Neural cell (in vitro differentiated cells): ENCODE results near the gene LHPP. TPM values are rescaled to one million over a fixed set of nuclear protein-coding genes. Genes with fewer than 3 reads are reported as not detected.

Experiments used
- H2AFZ ChIP-seq: fragments of 200-600, 300-800 bp; sonication (generic), shearing (Covaris generic); 2 replicates; pipeline ENCODE4 v1.6.0; 2014; ENCODE audit warnings: low read depth, mild to moderate bottlenecking, antibody characterized with exemption, low read length, moderate library complexity
- H3F3A ChIP-seq: fragments of 200-600 bp; shearing (Covaris generic); 2 replicates; pipeline ENCODE4 v1.6.1; 2016; ENCODE audit warnings: mild to moderate bottlenecking, moderate library complexity, mixed read lengths, antibody characterized with exemption, low read length; ENCODE audit not compliant: insufficient read depth, poor library complexity, severe bottlenecking
- H3K27ac ChIP-seq: fragments of 200-600, 300-800 bp; sonication (generic), shearing (Covaris generic); 2 replicates; pipeline ENCODE4 v1.5.1; 2014; ENCODE audit warnings: mild to moderate bottlenecking, low read length, moderate library complexity
- H3K27me3 ChIP-seq: fragments of 300-800, 200-600 bp; sonication (generic), shearing (Covaris generic); 2 replicates; pipeline ENCODE4 v1.6.0; 2014; ENCODE audit warnings: mild to moderate bottlenecking, low read depth, low read length, moderate library complexity; ENCODE audit not compliant: insufficient read depth
- H3K36me3 ChIP-seq: fragments of 300-800, 200-600 bp; sonication (generic), shearing (Covaris generic); 2 replicates; pipeline ENCODE4 v1.5.1; 2014; ENCODE audit warnings: mild to moderate bottlenecking, antibody characterized with exemption, low read length, moderate library complexity; ENCODE audit not compliant: insufficient read depth
- H3K4me2 ChIP-seq: fragments of 300-800, 200-600 bp; sonication (generic), shearing (Covaris generic); 2 replicates; pipeline ENCODE4 v1.6.0; 2014; ENCODE audit warnings: mild to moderate bottlenecking, low read length
- H3K4me3 ChIP-seq: fragments of 300-800, 200-600 bp; sonication (generic), shearing (Covaris generic); 2 replicates; pipeline ENCODE4 v1.5.1; 2014; ENCODE audit warnings: mild to moderate bottlenecking, low read length, moderate library complexity
- H3K79me2 ChIP-seq: fragments of 200-600 bp; shearing (Covaris generic); replicated peaks from 2 replicates; pipeline ENCODE4 v1.6.0; 2014; ENCODE audit warnings: mild to moderate bottlenecking, low read length, moderate library complexity; ENCODE audit not compliant: insufficient read depth
- H3K9ac ChIP-seq: fragments of 300-800, 200-600 bp; sonication (generic), shearing (Covaris generic); 2 replicates; pipeline ENCODE4 v1.6.1; 2016; ENCODE audit warnings: mild to moderate bottlenecking, low read length, mixed read lengths
- H3K9me2 ChIP-seq: fragments of 200-600 bp; shearing (Covaris generic); 2 replicates; pipeline ENCODE4 v1.6.1; 2016; ENCODE audit warnings: mild to moderate bottlenecking, low read length, mixed read lengths; ENCODE audit not compliant: insufficient read depth
- H3K9me3 ChIP-seq: fragments of 200-600, 300-800 bp; sonication (generic), shearing (Covaris generic); 2 replicates; pipeline ENCODE4 v1.6.1; 2016; ENCODE audit warnings: mild to moderate bottlenecking, mixed run types, low read length, moderate library complexity, mixed read lengths
- H4K20me1 ChIP-seq: fragments of 200-600 bp; shearing (Covaris generic); 2 replicates; pipeline ENCODE4 v1.6.1; 2016; ENCODE audit warnings: mild to moderate bottlenecking, mixed run types; ENCODE audit not compliant: insufficient read depth
- CTCF ChIP-seq: fragments of 450-650 bp; IDR thresholded peaks from 2 replicates; pipeline ENCODE4 v1.5.1; 2014; ENCODE audit warnings: antibody characterized with exemption, mild to moderate bottlenecking, moderate library complexity; ENCODE audit not compliant: poor library complexity, severe bottlenecking
- EP300 ChIP-seq: fragments of 450-650 bp; conservative IDR thresholded peaks from 2 replicates; pipeline ENCODE4 v1.6.1; 2014; ENCODE audit warnings: antibody characterized with exemption, mild to moderate bottlenecking, moderate library complexity; ENCODE audit not compliant: poor library complexity, severe bottlenecking
- EZH2 ChIP-seq: fragments of 200-600, 300-800 bp; shearing (Covaris generic), sonication (generic); IDR thresholded peaks from 2 replicates; pipeline ENCODE4 v1.6.1; 2014; ENCODE audit warnings: antibody characterized with exemption, low read length, borderline replicate concordance, mild to moderate bottlenecking; ENCODE audit not compliant: insufficient read depth, poor library complexity, severe bottlenecking
- MXI1 ChIP-seq: fragments of 450-650 bp; conservative IDR thresholded peaks from 2 replicates; pipeline ENCODE4 v1.6.1; 2014; ENCODE audit warnings: antibody characterized with exemption, mild to moderate bottlenecking; ENCODE audit not compliant: poor library complexity, severe bottlenecking
- POLR2AphosphoS5 ChIP-seq: IDR thresholded peaks from 2 replicates; pipeline ENCODE4 v1.6.1; 2012
- RAD21 ChIP-seq: fragments of 450-650 bp; conservative IDR thresholded peaks from 2 replicates; pipeline ENCODE4 v1.6.1; 2014; ENCODE audit warnings: antibody characterized with exemption, mild to moderate bottlenecking, moderate library complexity
- REST ChIP-seq: IDR thresholded peaks from 2 replicates; pipeline ENCODE4 v1.6.1; 2012; ENCODE audit warnings: borderline replicate concordance
- SMC3 ChIP-seq: fragments of 450-650 bp; conservative IDR thresholded peaks from 2 replicates; pipeline ENCODE4 v1.6.1; 2014; ENCODE audit warnings: antibody characterized with exemption, mild to moderate bottlenecking, moderate library complexity; ENCODE audit not compliant: poor library complexity
- TAF1 ChIP-seq: IDR thresholded peaks from 2 replicates; pipeline ENCODE4 v1.6.1; 2012; ENCODE audit warnings: low read depth
- polyA plus RNA-seq: library from polyadenylated mRNA; depleted of rRNA; stranded (reverse); fragments of >200 nt; gene quantifications from 2 replicates; pipeline ENCODE4 v1.2.3, GENCODE V29; 2014

LHPP gene
- polyA plus RNA-seq, 1 donor from 2014 or later = 16.0 TPM

GRCh38 chr10:124660404-124661125 lies 198.9 kb downstream of the LHPP start:
- no peaks in the 10 kb centered on the region for H3F3A ChIP-seq
- H3K27ac ChIP-seq = no peak overlapping the region
- H4K20me1 ChIP-seq = no peaks in the 10 kb centered on the region
- H3K9me2 ChIP-seq = no peaks in the 10 kb centered on the region
- TF ChIP-seq EP300 (no peak), MXI1 (no peak), CTCF (no peak), REST (no peak), EZH2 (no peak), RAD21 (no peak), POLR2AphosphoS5 (no peak), TAF1 (no peak), SMC3 (no peak)
- H2AFZ ChIP-seq = no peak overlapping the region
- H3K36me3 ChIP-seq = peaks cover 6% of the 10 kb centered on the region
- no peaks in the 10 kb centered on the region for H3K27me3 ChIP-seq
- no peak overlapping the region for H3K4me3 ChIP-seq
- H3K9ac ChIP-seq = no peak overlapping the region
- no peaks in the 10 kb centered on the region for H3K79me2 ChIP-seq
- no peak overlapping the region for H3K4me2 ChIP-seq
- H3K9me3 ChIP-seq = no peaks in the 10 kb centered on the region

- H3K27me3 ChIP-seq = no peaks in the 10 kb centered on the region
- TF ChIP-seq POLR2AphosphoS5 (no peak), RAD21 (no peak), MXI1 (no peak), SMC3 (no peak), EP300 (no peak), TAF1 (no peak), REST (no peak), EZH2 (no peak), CTCF (no peak)
- H3K9me3 ChIP-seq = no peaks in the 10 kb centered on the region
- no peak overlapping the region for H2AFZ ChIP-seq
- H3K27ac ChIP-seq = no peak overlapping the region
- peaks cover 6% of the 10 kb centered on the region for H3K36me3 ChIP-seq
- H3F3A ChIP-seq = no peaks in the 10 kb centered on the region
- H3K79me2 ChIP-seq = no peaks in the 10 kb centered on the region
- no peak overlapping the region for H3K9ac ChIP-seq
- no peak overlapping the region for H3K4me2 ChIP-seq
- H3K4me3 ChIP-seq = no peak overlapping the region
- no peaks in the 10 kb centered on the region for H4K20me1 ChIP-seq
- no peaks in the 10 kb centered on the region for H3K9me2 ChIP-seq
Measured at GRCh38 chr10:124661660-124662180, 200.1 kb downstream of the LHPP start.
